Liver (tissue), 9 donors: ENCODE results near the gene SDR39U1. TPM values are rescaled to one million over a fixed set of nuclear protein-coding genes. Genes with fewer than 3 reads are reported as not detected.

Source experiments
- DNase-seq: peaks from one replicate; pipeline ENCODE4 v3.0.0-alpha.2; 2017; ENCODE audit warnings: low spot score
- H3K27ac ChIP-seq, 2 donors: one replicate each; pipeline ENCODE4 v1.7.0; 2013; ENCODE audit warnings: inconsistent platforms in 2 of 2, low read length in 2 of 2, control low read depth in 1 of 2, low read depth in 1 of 2, mild to moderate bottlenecking in 1 of 2
- H3K27me3 ChIP-seq, 4 donors: one replicate each; pipeline versions ENCODE4 v1.6.1 to v1.7.0; 2013; ENCODE audit warnings: low read length in 3 of 4, inconsistent platforms in 1 of 4, mild to moderate bottlenecking in 1 of 4, moderate library complexity in 1 of 4; ENCODE audit not compliant: control insufficient read depth in 4 of 4, insufficient read depth in 4 of 4
- H3K36me3 ChIP-seq, 4 donors: one replicate each; pipeline versions ENCODE4 v1.6.1 to v1.7.0; 2013; ENCODE audit warnings: low read length in 3 of 4, mild to moderate bottlenecking in 3 of 4, low read depth in 1 of 4, moderate library complexity in 1 of 4; ENCODE audit not compliant: control insufficient read depth in 4 of 4, insufficient read depth in 3 of 4
- H3K4me1 ChIP-seq, 4 donors: one replicate each; pipeline versions ENCODE4 v1.6.1 to v1.7.0; 2013; ENCODE audit warnings: low read length in 3 of 4, mild to moderate bottlenecking in 3 of 4, moderate library complexity in 1 of 4; ENCODE audit not compliant: control insufficient read depth in 4 of 4, insufficient read depth in 4 of 4
- H3K4me3 ChIP-seq, 3 donors: one replicate each; pipeline versions ENCODE4 v1.6.1 to v1.7.0; 2013; ENCODE audit warnings: low read length in 3 of 3, control low read depth in 1 of 3, low read depth in 1 of 3, mild to moderate bottlenecking in 1 of 3
- H3K9ac ChIP-seq, 2 donors: one replicate each; pipeline ENCODE4 v1.7.0; 2013; ENCODE audit warnings: low read length in 2 of 2, mild to moderate bottlenecking in 2 of 2, moderate library complexity in 2 of 2, control low read depth in 1 of 2, low read depth in 1 of 2
- H3K9me3 ChIP-seq, 4 donors: one replicate each; pipeline versions ENCODE4 v1.6.1 to v1.7.0; 2013; ENCODE audit warnings: low read length in 3 of 4; ENCODE audit not compliant: control insufficient read depth in 4 of 4
- EGR1 ChIP-seq, 2 donors: IDR thresholded peaks; 2 replicates each; pipeline ENCODE4 v1.6.1; 2016 to 2018; ENCODE audit warnings: antibody characterized with exemption in 2 of 2, low read depth in 2 of 2
- GABPA ChIP-seq, 2 donors: IDR thresholded peaks in 1 of 2; conservative IDR thresholded peaks in 1 of 2; 2 replicates each; pipeline ENCODE4 v1.6.1; 2016; ENCODE audit warnings: antibody characterized with exemption in 2 of 2, mild to moderate bottlenecking in 1 of 2, moderate library complexity in 1 of 2
- HNF4A ChIP-seq, 2 donors: conservative IDR thresholded peaks; 2 replicates each; pipeline ENCODE4 v1.6.1; 2016; ENCODE audit warnings: antibody characterized with exemption in 2 of 2, mild to moderate bottlenecking in 2 of 2
- RAD21 ChIP-seq, 2 donors: IDR thresholded peaks; 2 replicates each; pipeline ENCODE4 v1.6.1; 2016; ENCODE audit warnings: antibody characterized with exemption in 2 of 2, mild to moderate bottlenecking in 2 of 2
- SP1 ChIP-seq: IDR thresholded peaks from 2 replicates; pipeline ENCODE4 v1.6.1; 2018; ENCODE audit warnings: antibody characterized with exemption, mild to moderate bottlenecking
- YY1 ChIP-seq: IDR thresholded peaks from 2 replicates; pipeline ENCODE4 v1.6.1; 2016; ENCODE audit warnings: antibody characterized with exemption, mild to moderate bottlenecking
- WGBS: extraction: QIAGEN DNeasy Blood & Tissue Kit; methylation state at CpG from one replicate; pipeline ENCODE4 v1.1.7; 2013; 5-methylcytosine and 5-hydroxymethylcytosine counted together
- polyA plus RNA-seq, 2 donors: library from polyadenylated mRNA; stranded (reverse) in 1 of 2; unstranded in 1 of 2; fragments of 200-250 nt in 1 of 2; fragments of >200 nt in 1 of 2; fragmentation: Nextera tagmentation in 1 of 2; extraction: Ambion mirVana in 1 of 2; gene quantifications; one replicate each; pipeline versions ENCODE4 v1.2.1 to v1.2.3, GENCODE V29; 2013 to 2015
- total RNA-seq, 2 donors: library from RNA; depleted of rRNA; stranded (reverse); fragments of >200 nt; gene quantifications; one replicate each; pipeline ENCODE4 v1.2.3, GENCODE V29; 2014
- TF ChIP-seq, protein P1 (sequence below): IDR thresholded peaks from 2 replicates; pipeline ENCODE4 v1.6.1; 2016; ENCODE audit warnings: antibody characterized with exemption, mild to moderate bottlenecking
- TF ChIP-seq, protein P2 (sequence below): IDR thresholded peaks from 2 replicates; pipeline ENCODE4 v1.6.1; 2016; ENCODE audit warnings: antibody characterized with exemption
- TF ChIP-seq, protein P3 (sequence below): fragments of 150-350 bp; IDR thresholded peaks from 2 replicates; pipeline ENCODE4 v1.5.1; 2017; ENCODE audit warnings: improper control_type of control experiment, low read depth, low read length; ENCODE audit not compliant: missing input control
- donor health status: healthy.
- donor health status: healthy.
- donor health status: healthy.
- donor health status: healthy.
- donor health status: healthy.

The SDR39U1 gene
- total and polyA plus RNA-seq, 4 donors: 10.8 to 50.4 (median 25.9) TPM

DNA sequence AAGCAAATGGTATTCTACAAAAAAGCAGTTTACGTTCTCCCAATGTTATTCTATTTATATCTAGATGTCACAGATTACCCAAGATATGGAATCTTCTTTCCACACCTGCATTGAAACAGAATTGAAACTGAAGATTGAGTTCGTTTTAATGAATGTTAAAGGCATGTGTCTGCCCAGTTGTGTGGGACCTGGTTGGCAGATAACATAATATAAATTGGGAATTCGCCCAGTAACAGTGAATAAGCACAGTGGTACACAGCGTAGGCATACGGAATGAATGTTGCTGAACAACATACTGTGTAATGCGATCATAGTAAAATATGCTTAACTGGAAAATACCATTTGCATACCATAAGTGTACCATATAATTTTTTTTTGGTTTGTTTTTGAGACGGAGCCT is 8.5 kb downstream of the SDR39U1 start:
- Histone ChIP-seq H3K27me3 (no peaks in the 10 kb centered on the region), H3K36me3 (peaks cover 12 to 44% (median 32%) of the 10 kb centered on the region in 4 donors), H3K4me3 (no peak overlapping the region), H3K9ac (no peak overlapping the region), H3K27ac (no peak overlapping the region), H3K4me1 (peaks cover 2 to 61% (median 43%) of the 10 kb centered on the region in 4 donors), H3K9me3 (no peaks in the 10 kb centered on the region)
- TF ChIP-seq EGR1 (IDR thresholded peaks at IDR 0.05; ENCODE audit: low read depth in 2 of 2) (no peak), HNF4A (conservative IDR thresholded peaks at IDR 0.05) (no peak)
- TF ChIP-seq, protein P1, sequence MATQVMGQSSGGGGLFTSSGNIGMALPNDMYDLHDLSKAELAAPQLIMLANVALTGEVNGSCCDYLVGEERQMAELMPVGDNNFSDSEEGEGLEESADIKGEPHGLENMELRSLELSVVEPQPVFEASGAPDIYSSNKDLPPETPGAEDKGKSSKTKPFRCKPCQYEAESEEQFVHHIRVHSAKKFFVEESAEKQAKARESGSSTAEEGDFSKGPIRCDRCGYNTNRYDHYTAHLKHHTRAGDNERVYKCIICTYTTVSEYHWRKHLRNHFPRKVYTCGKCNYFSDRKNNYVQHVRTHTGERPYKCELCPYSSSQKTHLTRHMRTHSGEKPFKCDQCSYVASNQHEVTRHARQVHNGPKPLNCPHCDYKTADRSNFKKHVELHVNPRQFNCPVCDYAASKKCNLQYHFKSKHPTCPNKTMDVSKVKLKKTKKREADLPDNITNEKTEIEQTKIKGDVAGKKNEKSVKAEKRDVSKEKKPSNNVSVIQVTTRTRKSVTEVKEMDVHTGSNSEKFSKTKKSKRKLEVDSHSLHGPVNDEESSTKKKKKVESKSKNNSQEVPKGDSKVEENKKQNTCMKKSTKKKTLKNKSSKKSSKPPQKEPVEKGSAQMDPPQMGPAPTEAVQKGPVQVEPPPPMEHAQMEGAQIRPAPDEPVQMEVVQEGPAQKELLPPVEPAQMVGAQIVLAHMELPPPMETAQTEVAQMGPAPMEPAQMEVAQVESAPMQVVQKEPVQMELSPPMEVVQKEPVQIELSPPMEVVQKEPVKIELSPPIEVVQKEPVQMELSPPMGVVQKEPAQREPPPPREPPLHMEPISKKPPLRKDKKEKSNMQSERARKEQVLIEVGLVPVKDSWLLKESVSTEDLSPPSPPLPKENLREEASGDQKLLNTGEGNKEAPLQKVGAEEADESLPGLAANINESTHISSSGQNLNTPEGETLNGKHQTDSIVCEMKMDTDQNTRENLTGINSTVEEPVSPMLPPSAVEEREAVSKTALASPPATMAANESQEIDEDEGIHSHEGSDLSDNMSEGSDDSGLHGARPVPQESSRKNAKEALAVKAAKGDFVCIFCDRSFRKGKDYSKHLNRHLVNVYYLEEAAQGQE: no peak
- TF ChIP-seq, protein P2, sequence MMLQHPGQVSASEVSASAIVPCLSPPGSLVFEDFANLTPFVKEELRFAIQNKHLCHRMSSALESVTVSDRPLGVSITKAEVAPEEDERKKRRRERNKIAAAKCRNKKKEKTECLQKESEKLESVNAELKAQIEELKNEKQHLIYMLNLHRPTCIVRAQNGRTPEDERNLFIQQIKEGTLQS: no peak
- TF ChIP-seq, protein P3, sequence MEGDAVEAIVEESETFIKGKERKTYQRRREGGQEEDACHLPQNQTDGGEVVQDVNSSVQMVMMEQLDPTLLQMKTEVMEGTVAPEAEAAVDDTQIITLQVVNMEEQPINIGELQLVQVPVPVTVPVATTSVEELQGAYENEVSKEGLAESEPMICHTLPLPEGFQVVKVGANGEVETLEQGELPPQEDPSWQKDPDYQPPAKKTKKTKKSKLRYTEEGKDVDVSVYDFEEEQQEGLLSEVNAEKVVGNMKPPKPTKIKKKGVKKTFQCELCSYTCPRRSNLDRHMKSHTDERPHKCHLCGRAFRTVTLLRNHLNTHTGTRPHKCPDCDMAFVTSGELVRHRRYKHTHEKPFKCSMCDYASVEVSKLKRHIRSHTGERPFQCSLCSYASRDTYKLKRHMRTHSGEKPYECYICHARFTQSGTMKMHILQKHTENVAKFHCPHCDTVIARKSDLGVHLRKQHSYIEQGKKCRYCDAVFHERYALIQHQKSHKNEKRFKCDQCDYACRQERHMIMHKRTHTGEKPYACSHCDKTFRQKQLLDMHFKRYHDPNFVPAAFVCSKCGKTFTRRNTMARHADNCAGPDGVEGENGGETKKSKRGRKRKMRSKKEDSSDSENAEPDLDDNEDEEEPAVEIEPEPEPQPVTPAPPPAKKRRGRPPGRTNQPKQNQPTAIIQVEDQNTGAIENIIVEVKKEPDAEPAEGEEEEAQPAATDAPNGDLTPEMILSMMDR: no peak
- no peak for DNase-seq
- WGBS: 82% methylated on average over 7 of the region's 7 CpGs

DNA sequence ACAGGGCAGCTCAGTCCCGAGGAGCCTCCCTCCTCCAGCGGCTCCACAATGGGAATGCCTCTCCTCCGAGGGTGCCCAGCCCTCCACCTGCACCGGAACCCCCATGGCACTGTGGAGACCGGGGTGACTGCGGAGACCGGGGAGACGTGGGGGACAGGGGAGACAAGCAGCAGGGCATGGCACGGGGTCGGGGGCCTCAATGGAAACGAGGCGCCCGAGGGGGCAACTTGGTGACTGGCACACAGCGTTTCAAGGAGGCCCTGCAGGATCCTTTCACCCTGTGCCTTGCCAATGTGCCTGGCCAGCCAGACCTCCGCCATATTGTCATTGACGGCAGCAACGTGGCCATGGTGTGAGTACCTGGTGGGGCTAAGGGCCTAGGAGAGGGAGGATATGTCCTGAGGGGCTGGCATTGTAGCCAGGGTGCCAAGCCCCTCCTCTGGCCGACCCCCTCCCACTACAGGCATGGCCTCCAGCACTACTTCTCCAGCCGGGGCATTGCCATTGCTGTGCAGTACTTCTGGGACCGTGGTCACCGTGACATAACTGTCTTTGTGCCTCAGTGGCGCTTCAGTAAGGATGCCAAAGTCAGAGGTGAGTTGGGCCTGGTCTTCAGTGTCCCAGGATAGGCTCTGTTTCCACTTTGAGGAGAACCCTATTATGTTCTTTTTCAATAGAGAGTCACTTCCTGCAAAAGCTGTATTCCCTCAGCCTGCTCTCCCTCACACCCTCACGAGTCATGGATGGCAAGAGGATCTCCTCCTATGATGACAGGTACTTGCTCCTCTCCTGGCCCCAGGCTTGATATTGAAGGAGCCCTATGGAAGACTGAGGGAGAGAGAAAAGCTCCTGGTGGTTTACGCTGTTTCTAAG is 10.1 kb downstream of the SDR39U1 start:
- H3K4me1 ChIP-seq: peaks cover 10 to 64% (median 47%) of the 10 kb centered on the region in 4 donors
- no peak overlapping the region for H3K27ac ChIP-seq
- 88% methylated on average over 24 of the region's 24 CpGs for WGBS
- peaks cover 10 to 30% (median 22%) of the 10 kb centered on the region in 4 donors for H3K36me3 ChIP-seq
- no peak for TF ChIP-seq RAD21 (IDR thresholded peaks at IDR 0.05)
- TF ChIP-seq SP1: no peak
- no peak for TF ChIP-seq YY1
- TF ChIP-seq, protein P2: no peak
- TF ChIP-seq HNF4A (conservative IDR thresholded peaks at IDR 0.05): no peak
- no peak for TF ChIP-seq GABPA (IDR thresholded peaks at IDR 0.05 in 1 of 2, conservative IDR thresholded peaks at IDR 0.05 in 1 of 2)
- no peak overlapping the region for H3K9ac ChIP-seq
- DNase-seq: no peak
- no peaks in the 10 kb centered on the region for H3K9me3 ChIP-seq
- H3K4me3 ChIP-seq: no peak overlapping the region
- no peaks in the 10 kb centered on the region for H3K27me3 ChIP-seq
